Endothelial cell of umbilical vein (primary cell): ENCODE measurements around the gene PASK. TPM values are rescaled to one million over a fixed set of nuclear protein-coding genes. Genes with fewer than 3 reads are reported as not detected.

ENCODE experiments used
- BruUV-seq: library from RNA; stranded (reverse); fragments of 400-500 nt; replicated peaks from 2 replicates; lab custom pipeline; 2021; lab: Mats Ljungman, UMichigan
- CTCF ChIA-PET: fragments of 300-600, 350-600 bp; sonication (Branson Sonifier 250); formaldehyde crosslinking; loops from one replicate; lab custom pipeline; 2021; ENCODE audit warnings: antibody characterized with exemption, inconsistent platforms; lab: Charles Lee
- POLR2A ChIA-PET: fragments of 300-600, 350-600 bp; sonication (Branson Sonifier 250); formaldehyde crosslinking; loops from one replicate; lab custom pipeline; 2021; ENCODE audit warnings: antibody characterized with exemption, inconsistent platforms; lab: Charles Lee
- DNase-seq: peaks from one replicate; pipeline ENCODE4 v3.0.0-alpha.2; 2011; ENCODE audit warnings: low read depth, low spot score
- FAIRE-seq: peaks from 2 replicates; lab custom pipeline; 2011; peaks lifted over from hg19 to GRCh38; lab: Jason Lieb, UNC
- H2AFZ ChIP-seq: 2 replicates; pipeline ENCODE4 v1.6.0; 2012; ENCODE audit warnings: low read depth, low read length, control low read depth, inconsistent platforms
- H3K27ac ChIP-seq: 2 replicates; pipeline ENCODE4 v1.5.1; 2011; ENCODE audit warnings: low read depth, mild to moderate bottlenecking, control low read depth, low read length, moderate library complexity; ENCODE audit not compliant: insufficient read depth
- H3K27me3 ChIP-seq, 2 experiments: 2 replicates each; pipeline versions ENCODE4 v1.6.0 to v1.6.1; 2011; ENCODE audit warnings: low read length in 2 of 2, mixed read lengths in 1 of 2; ENCODE audit not compliant: control insufficient read depth in 2 of 2, insufficient read depth in 2 of 2
- H3K36me3 ChIP-seq, 2 experiments: 2 replicates in 1 of 2; 3 replicates in 1 of 2; pipeline ENCODE4 v1.5.1; 2011; ENCODE audit warnings: low read length in 2 of 2, mild to moderate bottlenecking in 1 of 2, moderate library complexity in 1 of 2; ENCODE audit not compliant: control insufficient read depth in 2 of 2, insufficient read depth in 2 of 2; ENCODE audit errors: extremely low read depth in 1 of 2
- H3K4me1 ChIP-seq: 3 replicates; pipeline ENCODE4 v1.5.1; 2011; ENCODE audit warnings: mild to moderate bottlenecking, low read length; ENCODE audit not compliant: control insufficient read depth, insufficient read depth; ENCODE audit errors: extremely low read depth
- H3K4me2 ChIP-seq: 2 replicates; pipeline ENCODE4 v1.6.1; 2011; ENCODE audit warnings: low read length, control low read depth, mixed read lengths; ENCODE audit not compliant: insufficient read depth
- H3K4me3 ChIP-seq, 3 experiments: fragments of 200-600 bp in 1 of 3; sonication (generic), shearing (Covaris generic) in 1 of 3; replicated peaks in 1 of 3; 2 replicates each; pipeline ENCODE4 v1.5.1; 2011 to 2016; ENCODE audit warnings: control low read depth in 3 of 3, low read length in 3 of 3, mild to moderate bottlenecking in 2 of 3, inconsistent platforms in 1 of 3, low read depth in 1 of 3, moderate library complexity in 1 of 3; ENCODE audit not compliant: insufficient read depth in 1 of 3
- H3K79me2 ChIP-seq: 2 replicates; pipeline ENCODE4 v1.6.0; 2012; ENCODE audit warnings: low read length, inconsistent platforms; ENCODE audit not compliant: control insufficient read depth, insufficient read depth
- H3K9ac ChIP-seq: replicated peaks from 2 replicates; pipeline ENCODE3; 2011; ENCODE audit warnings: low read length, control low read depth; ENCODE audit not compliant: insufficient read depth; ENCODE audit errors: extremely low read depth
- H3K9me1 ChIP-seq: replicated peaks from 3 replicates; pipeline ENCODE4 v1.6.0; 2011; ENCODE audit warnings: mild to moderate bottlenecking, low read length; ENCODE audit not compliant: control insufficient read depth, insufficient read depth; ENCODE audit errors: extremely low read depth
- H3K9me3 ChIP-seq: replicated peaks from 2 replicates; pipeline ENCODE4 v1.5.1; 2012; ENCODE audit warnings: low read length, inconsistent platforms; ENCODE audit not compliant: control insufficient read depth, insufficient read depth
- H4K20me1 ChIP-seq: replicated peaks from 2 replicates; pipeline ENCODE3; 2011; ENCODE audit warnings: mild to moderate bottlenecking, low read length; ENCODE audit not compliant: control insufficient read depth, insufficient read depth; ENCODE audit errors: extremely low read depth
- CTCF ChIP-seq, 2 donors: IDR thresholded peaks; 1 replicate in 1 of 2; 2 replicates in 1 of 2; pipeline ENCODE4 v1.5.1; 2011; ENCODE audit warnings: low read length in 2 of 2, mild to moderate bottlenecking in 2 of 2, moderate library complexity in 2 of 2, control low read depth in 1 of 2, inconsistent platforms in 1 of 2, low read depth in 1 of 2; ENCODE audit not compliant: insufficient read depth in 1 of 2; ENCODE audit errors: extremely low read depth in 1 of 2
- EZH2 ChIP-seq: IDR thresholded peaks from 2 replicates; pipeline ENCODE4 v1.6.1; 2012; ENCODE audit warnings: borderline replicate concordance, low read depth, mild to moderate bottlenecking, moderate library complexity, low read length, inconsistent platforms; ENCODE audit not compliant: severe bottlenecking
- FOS ChIP-seq: IDR thresholded peaks from 2 replicates; pipeline ENCODE4 v1.6.1; 2011; ENCODE audit warnings: mild to moderate bottlenecking, low read length, moderate library complexity, borderline replicate concordance; ENCODE audit not compliant: insufficient read depth
- GATA2 ChIP-seq: IDR thresholded peaks from 2 replicates; pipeline ENCODE4 v1.7.0; 2011; ENCODE audit warnings: low read depth, mild to moderate bottlenecking, moderate library complexity, mixed read lengths, low read length; ENCODE audit not compliant: insufficient read length, insufficient read depth
- JUN ChIP-seq: IDR thresholded peaks from 2 replicates; pipeline ENCODE4 v1.6.1; 2011; ENCODE audit warnings: borderline replicate concordance, low read depth; ENCODE audit not compliant: insufficient read length, insufficient read depth
- MAX ChIP-seq: IDR thresholded peaks from 2 replicates; pipeline ENCODE4 v1.6.1; 2011; ENCODE audit not compliant: insufficient read depth, insufficient read length
- MYC ChIP-seq: IDR thresholded peaks from one replicate; pipeline ENCODE4 v1.6.1; 2011; ENCODE audit warnings: mild to moderate bottlenecking, low read depth, low read length
- POLR2A ChIP-seq: IDR thresholded peaks from 2 replicates; pipeline ENCODE4 v1.6.1; 2012; ENCODE audit warnings: low read depth, mild to moderate bottlenecking, control low read depth, low read length
- POLR2AphosphoS5 ChIP-seq: IDR thresholded peaks from 2 replicates; pipeline ENCODE4 v1.6.1; 2012; ENCODE audit warnings: low read depth, mild to moderate bottlenecking, control low read depth, low read length, moderate library complexity; ENCODE audit not compliant: insufficient read depth
- dilution Hi-C: fragments of 300-500 bp; cut with MboI; formaldehyde crosslinking; loops from one replicate; pipeline ENCODE4 v1.15.0; 2019; ENCODE audit warnings: low sequenced_read_pairs; ENCODE audit not compliant: extremely low pct_ligation_motif_present
- intact Hi-C: fragments of 100-400 bp; cut with micrococcal nuclease; formaldehyde crosslinking; loops from one replicate; pipeline ENCODE4 v1.10.0; 2022
- polyA plus RNA-seq, 4 experiments: library from polyadenylated mRNA; depleted of rRNA in 3 of 4; stranded (reverse) in 3 of 4; unstranded in 1 of 4; fragments of >200 nt; gene quantifications; 2 replicates each; pipeline versions ENCODE4 v1.2.1 to v1.2.3, GENCODE V29; 2011 to 2012; ENCODE audit warnings: missing spikeins in 1 of 4
- total RNA-seq: library from RNA; stranded (reverse); gene quantifications from 2 replicates; pipeline ENCODE4 v1.2.3, GENCODE V29; 2021

PASK gene
- total and polyA plus RNA-seq, 2 donors (not counting 3 experiments of a cell fraction or from before 2014, with no cell fraction given), result 5.7 to 17.3 TPM

GRCh38 chr2:241091734-241092445 is 57.4 kb downstream of the PASK start:
- no peak for FAIRE-seq
- POLR2A ChIA-PET, result interaction anchor here (0.6 kb wide), 1 partner anchor 30 kb away, joined by 4 read pairs; no protein-coding TSS in a partner anchor
- BruUV-seq, result no TSS peak

More at GRCh38 chr2:241091734-241092445, 57.4 kb downstream of the PASK start:
- peaks cover 5% of the 10 kb centered on the region for H3K4me1 ChIP-seq
- no peaks in the 10 kb centered on the region for H3K79me2 ChIP-seq
- H3K9me1 ChIP-seq, result no peaks in the 10 kb centered on the region
- H3K36me3 ChIP-seq, result peaks cover 10 to 20% of the 10 kb centered on the region in 2 experiments
- H3K4me3 ChIP-seq, result no peak overlapping the region
- H3K27me3 ChIP-seq, result no peaks in the 10 kb centered on the region
- no peaks in the 10 kb centered on the region for H4K20me1 ChIP-seq
- intact Hi-C loops, result no loop called here
- dilution Hi-C loops, result no loop called here
- no peak overlapping the region for H3K4me2 ChIP-seq
- no peak overlapping the region for H2AFZ ChIP-seq
- CTCF ChIA-PET, result interaction anchor here (1.1 to 2.5 kb wide), 3 partner anchors 10 to 108 kb away, joined by 3 to 9 read pairs (median 4); partner anchors contain the start of gene MTERF4
- H3K9ac ChIP-seq, result no peak overlapping the region
- TF ChIP-seq MAX (no peak), CTCF (IDR thresholded peaks at IDR 0.05; ENCODE audit: extremely low read depth in 1 of 2, insufficient read depth in 1 of 2, low read depth in 1 of 2, low read length in 2 of 2) (no peak), GATA2 (no peak), POLR2AphosphoS5 (no peak), FOS (no peak), MYC (no peak), POLR2A (no peak), JUN (no peak), EZH2 (no peak)
- DNase-seq, result no peak
- H3K9me3 ChIP-seq, result no peaks in the 10 kb centered on the region
- no peak overlapping the region for H3K27ac ChIP-seq
